Measurements from ENCODE around the gene CXorf58. TPM values are rescaled to one million over a fixed set of nuclear protein-coding genes. Genes with fewer than 3 reads are reported as not detected.
"Not testable (repeated sequence)": the region's sequence is repeated elsewhere in the genome, so short reads cannot be mapped to it uniquely, and the experiment has no call there.

The CXorf58 gene
- polyA plus RNA-seq, 1 experiment: not detected

DNA sequence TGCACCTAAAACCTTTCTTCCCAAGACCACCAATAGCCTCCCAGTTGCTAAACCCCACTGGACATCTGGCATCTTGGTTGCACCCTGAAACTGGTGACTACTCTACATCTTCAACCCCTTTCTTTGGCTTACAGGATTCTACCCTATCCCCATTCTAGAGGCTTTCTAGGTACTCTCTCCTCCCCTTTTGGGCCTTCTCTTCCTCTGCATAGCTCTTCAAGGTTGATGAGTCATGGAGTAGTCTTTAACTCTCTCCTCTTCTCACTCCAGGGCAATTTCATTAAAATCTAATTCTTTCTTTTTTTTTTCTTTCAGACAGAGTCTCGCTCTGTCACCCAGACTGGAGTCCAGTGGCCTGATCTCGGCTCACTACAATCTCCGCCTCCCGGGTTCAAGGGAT is 16.9 kb upstream of the CXorf58 start:
- CTCF ChIA-PET: interaction anchor here (3.3 kb wide), 1 partner anchor 11 kb away, joined by 17 read pairs; no protein-coding TSS in a partner anchor
- POLR2A ChIA-PET: no interaction called here
- no peaks in the 10 kb centered on the region for H3K27me3 ChIP-seq (ENCODE audit: control insufficient read depth, insufficient read depth, low read length)
- H3K4me3 ChIP-seq (ENCODE audit: low read depth, low read length): no peak overlapping the region
- H3K27ac ChIP-seq (ENCODE audit: low read depth, low read length): no peak overlapping the region
- no peaks in the 10 kb centered on the region for H3K9me3 ChIP-seq (ENCODE audit: control insufficient read depth, insufficient read depth, low read length)
- TF ChIP-seq, protein P1, sequence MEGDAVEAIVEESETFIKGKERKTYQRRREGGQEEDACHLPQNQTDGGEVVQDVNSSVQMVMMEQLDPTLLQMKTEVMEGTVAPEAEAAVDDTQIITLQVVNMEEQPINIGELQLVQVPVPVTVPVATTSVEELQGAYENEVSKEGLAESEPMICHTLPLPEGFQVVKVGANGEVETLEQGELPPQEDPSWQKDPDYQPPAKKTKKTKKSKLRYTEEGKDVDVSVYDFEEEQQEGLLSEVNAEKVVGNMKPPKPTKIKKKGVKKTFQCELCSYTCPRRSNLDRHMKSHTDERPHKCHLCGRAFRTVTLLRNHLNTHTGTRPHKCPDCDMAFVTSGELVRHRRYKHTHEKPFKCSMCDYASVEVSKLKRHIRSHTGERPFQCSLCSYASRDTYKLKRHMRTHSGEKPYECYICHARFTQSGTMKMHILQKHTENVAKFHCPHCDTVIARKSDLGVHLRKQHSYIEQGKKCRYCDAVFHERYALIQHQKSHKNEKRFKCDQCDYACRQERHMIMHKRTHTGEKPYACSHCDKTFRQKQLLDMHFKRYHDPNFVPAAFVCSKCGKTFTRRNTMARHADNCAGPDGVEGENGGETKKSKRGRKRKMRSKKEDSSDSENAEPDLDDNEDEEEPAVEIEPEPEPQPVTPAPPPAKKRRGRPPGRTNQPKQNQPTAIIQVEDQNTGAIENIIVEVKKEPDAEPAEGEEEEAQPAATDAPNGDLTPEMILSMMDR (IDR thresholded peaks at IDR 0.05; ENCODE audit: low read depth, low read length): no peak
- no peak for DNase-seq (ENCODE audit: low read depth, low spot score)

DNA sequence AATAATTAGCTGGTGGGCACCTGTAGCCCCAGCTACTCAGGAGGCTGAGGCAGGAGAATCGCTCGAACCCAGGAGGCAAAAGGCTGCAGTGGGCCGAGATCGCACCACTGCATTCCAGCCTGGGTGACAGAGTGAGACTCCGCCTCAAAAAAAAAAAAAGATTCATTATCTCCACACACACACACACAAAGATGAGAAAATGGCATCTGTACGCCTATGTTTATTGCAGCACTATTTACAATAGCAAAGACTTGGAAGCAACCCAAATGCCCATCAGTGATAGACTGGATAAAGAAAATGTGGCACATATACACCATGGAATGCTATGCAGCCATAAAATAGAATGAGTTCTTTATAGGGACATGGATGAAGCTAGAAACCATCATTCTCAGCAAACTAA is 12.8 kb upstream of the CXorf58 start:
- CTCF ChIA-PET: interaction anchor here (1.4 kb wide), 1 partner anchor 113 kb away, joined by 4 read pairs; no protein-coding TSS in a partner anchor
- DNase-seq (ENCODE audit: low read depth, low spot score); H3K27me3 ChIP-seq (ENCODE audit: control insufficient read depth, insufficient read depth, low read length); H3K27ac ChIP-seq (ENCODE audit: low read depth, low read length); H3K9me3 ChIP-seq (ENCODE audit: control insufficient read depth, insufficient read depth, low read length); H3K4me3 ChIP-seq (ENCODE audit: low read depth, low read length): not testable (repeated sequence)
- POLR2A ChIA-PET: interaction anchor here (0.7 kb wide), 1 partner anchor 247 kb away, joined by 7 read pairs; no protein-coding TSS in a partner anchor

DNA sequence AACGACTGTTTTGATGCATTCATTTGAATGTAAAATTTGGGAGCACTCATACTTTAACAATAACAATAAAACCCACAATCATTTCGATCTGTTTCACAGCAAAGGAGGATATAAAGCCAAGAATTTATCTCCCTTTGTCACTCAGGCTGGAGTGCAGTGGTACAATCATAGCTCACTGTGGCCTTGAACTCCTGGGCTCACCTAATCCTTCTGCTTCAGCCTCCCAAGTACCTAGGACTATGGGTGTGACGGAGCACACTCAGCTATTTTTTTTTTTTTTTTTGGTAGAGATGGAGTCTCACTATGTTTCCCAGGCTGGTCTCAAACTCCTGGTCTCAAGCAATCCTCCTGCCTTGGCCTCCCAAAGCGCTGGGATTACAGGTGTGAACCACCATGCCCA is 11.3 kb upstream of the CXorf58 start:
- not testable (repeated sequence) for H3K27me3 ChIP-seq (ENCODE audit: control insufficient read depth, insufficient read depth, low read length); H3K4me3 ChIP-seq (ENCODE audit: low read depth, low read length); DNase-seq (ENCODE audit: low read depth, low spot score); H3K27ac ChIP-seq (ENCODE audit: low read depth, low read length); H3K9me3 ChIP-seq (ENCODE audit: control insufficient read depth, insufficient read depth, low read length)
- CTCF ChIA-PET: interaction anchor here (1.4 kb wide), 1 partner anchor 114 kb away, joined by 4 read pairs; no protein-coding TSS in a partner anchor
- POLR2A ChIA-PET: interaction anchor here (1.9 kb wide), 1 partner anchor 113 kb away, joined by 13 read pairs; the partner anchor contains the start of gene SAT1

DNA sequence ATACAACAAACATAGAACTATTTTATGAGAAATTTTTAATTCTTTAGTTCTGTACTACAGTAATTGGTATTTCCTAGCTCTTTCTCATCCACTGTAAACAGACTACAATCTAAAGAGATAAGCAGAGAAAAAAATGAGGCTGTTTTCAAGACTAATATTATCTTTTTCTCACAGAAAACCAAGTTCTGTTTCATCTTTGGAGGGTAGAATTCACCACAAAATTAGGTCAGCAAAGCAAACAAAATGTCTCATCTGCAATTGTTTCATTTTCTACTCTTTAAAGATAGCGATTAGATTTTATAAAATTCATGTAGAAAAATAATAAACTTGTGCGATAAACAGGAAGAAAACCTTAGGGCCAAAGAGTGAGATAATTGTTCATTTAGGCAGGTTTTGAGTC is 10.8 kb upstream of the CXorf58 start:
- CTCF ChIA-PET: no interaction called here
- Histone ChIP-seq H3K27ac (ENCODE audit: low read depth, low read length) (no peak overlapping the region), H3K27me3 (ENCODE audit: control insufficient read depth, insufficient read depth, low read length) (no peaks in the 10 kb centered on the region), H3K4me3 (ENCODE audit: low read depth, low read length) (no peak overlapping the region), H3K9me3 (ENCODE audit: control insufficient read depth, insufficient read depth, low read length) (no peaks in the 10 kb centered on the region)
- POLR2A ChIA-PET: interaction anchor here (1.9 kb wide), 1 partner anchor 114 kb away, joined by 13 read pairs; the partner anchor contains the start of gene SAT1
- TF ChIP-seq, protein P1 (IDR thresholded peaks at IDR 0.05; ENCODE audit: low read depth, low read length): no peak
- DNase-seq (ENCODE audit: low read depth, low spot score): no peak

DNA sequence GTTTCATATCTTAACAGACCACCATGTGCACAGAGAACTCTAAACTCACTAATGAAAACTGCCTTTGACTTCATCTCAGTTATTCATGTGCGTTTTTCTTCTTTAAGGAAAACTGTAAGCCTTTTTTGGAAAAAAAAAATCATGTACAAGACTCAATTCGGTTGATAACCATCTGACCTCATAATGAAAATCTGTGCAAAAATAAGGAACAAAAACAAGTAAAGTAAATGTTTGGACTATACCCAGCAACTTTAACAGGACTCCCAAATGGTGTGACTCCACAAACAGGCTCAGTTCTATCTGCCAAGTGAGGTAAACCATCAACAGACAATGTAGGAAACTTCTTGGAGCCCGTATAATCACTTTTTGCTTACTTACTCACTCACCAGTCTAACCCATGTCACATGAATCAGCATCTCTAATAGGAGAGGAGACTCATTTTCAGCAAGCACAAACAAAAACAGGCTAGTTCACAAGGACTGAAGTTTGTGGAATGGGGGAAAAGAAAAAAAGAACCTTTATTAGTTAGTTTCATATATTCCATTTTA is 9.3 kb upstream of the CXorf58 start:
- no peaks in the 10 kb centered on the region for H3K9me3 ChIP-seq (ENCODE audit: control insufficient read depth, insufficient read depth, low read length)
- DNase-seq (ENCODE audit: low read depth, low spot score): no peak
- TF ChIP-seq, protein P1 (IDR thresholded peaks at IDR 0.05; ENCODE audit: low read depth, low read length): no peak
- POLR2A ChIA-PET: interaction anchor here (1.9 kb wide), 1 partner anchor 115 kb away, joined by 13 read pairs; the partner anchor contains the start of gene SAT1
- no peaks in the 10 kb centered on the region for H3K27me3 ChIP-seq (ENCODE audit: control insufficient read depth, insufficient read depth, low read length)
- CTCF ChIA-PET: interaction anchor here (1.0 kb wide), 1 partner anchor 115 kb away, joined by 4 read pairs; the partner anchor contains the start of gene SAT1
- no peak overlapping the region for H3K27ac ChIP-seq (ENCODE audit: low read depth, low read length)
- H3K4me3 ChIP-seq (ENCODE audit: low read depth, low read length): no peak overlapping the region

DNA sequence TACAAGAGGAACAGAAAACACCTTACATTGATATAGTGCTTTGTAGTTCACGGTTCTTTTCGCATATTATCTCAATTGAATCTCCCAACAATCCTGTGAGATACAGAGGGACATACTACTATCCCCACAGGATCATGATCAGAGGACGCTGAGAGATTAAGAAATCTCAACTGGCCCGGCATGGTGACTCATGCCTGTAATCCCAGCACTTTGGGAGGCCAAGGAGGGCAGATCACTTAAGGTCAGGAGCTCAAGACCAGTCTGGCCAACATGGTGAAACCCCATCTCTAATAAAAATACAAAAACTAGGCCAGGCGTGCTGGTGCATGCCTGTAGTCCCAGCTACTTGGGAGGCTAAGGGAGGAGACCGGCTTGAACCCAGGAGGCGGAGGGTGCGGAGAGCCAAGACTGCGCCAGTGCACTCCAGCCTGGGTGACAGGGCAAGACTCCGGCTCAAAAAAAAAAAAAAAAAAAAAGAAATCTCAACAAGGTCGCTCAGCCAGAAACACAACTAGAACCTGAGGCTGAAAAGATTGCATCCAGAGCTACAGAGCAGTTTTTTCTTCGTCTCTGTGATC is 7.5 kb upstream of the CXorf58 start:
- Histone ChIP-seq H3K4me3 (ENCODE audit: low read depth, low read length) (no peak overlapping the region), H3K27me3 (ENCODE audit: control insufficient read depth, insufficient read depth, low read length) (no peaks in the 10 kb centered on the region), H3K9me3 (ENCODE audit: control insufficient read depth, insufficient read depth, low read length) (no peaks in the 10 kb centered on the region), H3K27ac (ENCODE audit: low read depth, low read length) (no peak overlapping the region)
- no peak for DNase-seq (ENCODE audit: low read depth, low spot score)
- POLR2A ChIA-PET: interaction anchor here (3.1 kb wide), 1 partner anchor 117 kb away, joined by 60 read pairs; the partner anchor contains the start of gene SAT1
- CTCF ChIA-PET: interaction anchor here (2.0 to 4.4 kb wide), 3 partner anchors 117 to 212 kb away, joined by 16 to 102 read pairs (median 63); partner anchors contain the start of gene SAT1
- TF ChIP-seq, protein P1 (IDR thresholded peaks at IDR 0.05; ENCODE audit: low read depth, low read length): no peak

Data from AG04450 (cell line).